PC-3 (cell line): ENCODE data around the gene DICER1. TPM values are rescaled to one million over a fixed set of nuclear protein-coding genes. Genes with fewer than 3 reads are reported as not detected.

ENCODE experiments used
- ATAC-seq: fragments of 200-7000 bp; cut with Tn5 transposase; 2 replicates; pipeline ENCODE4 v1.9.1; 2020; ENCODE audit warnings: mild to moderate bottlenecking, moderate library complexity
- BruUV-seq: library from RNA; stranded (reverse); fragments of 400-500 nt; replicated peaks from 2 replicates; lab custom pipeline; 2021; lab: Mats Ljungman, UMichigan
- CTCF ChIA-PET: fragments of 300-600 bp; sonication (Branson Sonifier 250); formaldehyde crosslinking; loops from one replicate; lab custom pipeline; 2022; ENCODE audit warnings: antibody characterized with exemption; lab: Charles Lee
- POLR2A ChIA-PET: fragments of 300-600 bp; sonication (Branson Sonifier 250); formaldehyde crosslinking; loops from one replicate; lab custom pipeline; 2022; ENCODE audit warnings: antibody characterized with exemption; ENCODE audit not compliant: unreplicated experiment; lab: Charles Lee
- DNase-seq: peaks from one replicate; pipeline ENCODE4 v3.0.0-alpha.2; 2015
- H2AFZ ChIP-seq: fragments of 300-600 bp; sonication (generic); 2 replicates; pipeline ENCODE4 v1.6.0; 2016; ENCODE audit warnings: antibody characterized with exemption, low read length
- H3F3A ChIP-seq: fragments of 300-600 bp; sonication (generic); one replicate; pipeline ENCODE4 v1.6.0; 2017; ENCODE audit warnings: antibody characterized with exemption, low read length, control low read depth, mild to moderate bottlenecking; ENCODE audit not compliant: unreplicated experiment
- H3K27ac ChIP-seq: fragments of 300-600 bp; sonication (generic); 2 replicates; pipeline ENCODE4 v1.5.1; 2016; ENCODE audit warnings: mild to moderate bottlenecking, low read length
- H3K27me3 ChIP-seq: fragments of 300-600 bp; sonication (generic); 2 replicates; pipeline ENCODE4 v1.6.1; 2016; ENCODE audit warnings: low read length, mixed read lengths
- H3K36me3 ChIP-seq: fragments of 300-600 bp; sonication (generic); 2 replicates; pipeline ENCODE4 v1.6.1; 2016; ENCODE audit warnings: low read depth, mixed run types, low read length, mixed read lengths
- H3K4me1 ChIP-seq: fragments of 300-600 bp; sonication (generic); 2 replicates; pipeline ENCODE4 v1.5.1; 2016; ENCODE audit warnings: low read length; ENCODE audit not compliant: insufficient read depth
- H3K4me2 ChIP-seq: fragments of 300-600 bp; sonication (generic); 2 replicates; pipeline ENCODE4 v1.6.0; 2016; ENCODE audit warnings: low read length
- H3K4me3 ChIP-seq: fragments of 300-600 bp; sonication (generic); 2 replicates; pipeline ENCODE4 v1.5.1; 2016; ENCODE audit warnings: mild to moderate bottlenecking, low read length, mixed read lengths
- H3K79me2 ChIP-seq: fragments of 300-600 bp; sonication (generic); 2 replicates; pipeline ENCODE4 v1.6.1; 2017; ENCODE audit warnings: low read length, mixed read lengths
- H3K9ac ChIP-seq: fragments of 300-600 bp; sonication (generic); 2 replicates; pipeline ENCODE4 v1.6.0; 2016; ENCODE audit warnings: mild to moderate bottlenecking, low read length
- H3K9me2 ChIP-seq: fragments of 300-600 bp; sonication (generic); replicated peaks from 2 replicates; pipeline ENCODE4 v1.6.1; 2016; ENCODE audit warnings: mixed run types, low read length, mixed read lengths
- H3K9me3 ChIP-seq: fragments of 300-600 bp; sonication (generic); 2 replicates; pipeline ENCODE4 v1.6.1; 2016; ENCODE audit warnings: low read length, mixed read lengths
- H4K20me1 ChIP-seq: fragments of 300-600 bp; sonication (generic); 2 replicates; pipeline ENCODE4 v1.6.1; 2016; ENCODE audit warnings: low read length, mixed read lengths
- EZH2 ChIP-seq: fragments of 300-600 bp; sonication (generic); IDR thresholded peaks from one replicate; pipeline ENCODE4 v1.6.1; 2017; ENCODE audit warnings: antibody characterized with exemption, mild to moderate bottlenecking, low read length; ENCODE audit not compliant: unreplicated experiment
- EZH2phosphoT487 ChIP-seq: fragments of 300-600 bp; sonication (generic); IDR thresholded peaks from 2 replicates; pipeline ENCODE4 v1.6.1; 2018; ENCODE audit warnings: mild to moderate bottlenecking, antibody characterized with exemption, low read length, borderline replicate concordance
- intact Hi-C: fragments of 100-400 bp; cut with micrococcal nuclease; formaldehyde crosslinking; loops from 2 replicates; pipeline ENCODE4 v1.9.0; 2023
- total RNA-seq: library from RNA; depleted of rRNA; stranded (reverse); fragments of >200 nt; gene quantifications from 2 replicates; pipeline ENCODE4 v1.2.3, GENCODE V29; 2014
- TF ChIP-seq, protein P1 (sequence below): fragments of 300-600 bp; sonication (generic); conservative IDR thresholded peaks from 2 replicates; pipeline ENCODE4 v1.5.1; 2017; ENCODE audit warnings: antibody characterized with exemption, low read depth, mild to moderate bottlenecking, low read length

Gene DICER1
- total RNA-seq, 1 experiment from 2014 or later = 29.9 TPM

DNA sequence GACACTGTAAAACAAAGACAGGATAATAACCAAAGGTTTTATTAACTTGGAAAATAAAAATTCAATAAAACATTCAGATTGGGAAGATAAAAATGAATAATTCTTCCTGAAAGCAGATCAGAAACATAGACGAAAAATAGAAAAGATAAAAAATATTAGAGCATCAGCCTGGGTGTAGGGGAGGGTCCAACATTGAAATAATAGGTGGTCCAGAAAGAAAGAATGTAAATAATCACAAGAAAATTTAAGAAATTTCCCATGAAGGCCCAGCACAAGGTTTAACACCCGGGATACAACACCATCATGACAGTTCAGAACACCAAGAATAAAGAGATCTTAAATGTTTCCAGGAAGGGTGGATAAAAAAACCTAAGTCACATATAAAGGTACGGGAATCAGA is 31.1 kb upstream of the DICER1 start:
- ChIA-PET CTCF (no interaction called here), POLR2A (no interaction called here)
- Histone ChIP-seq H3K9ac (no peak overlapping the region), H3K27ac (no peak overlapping the region), H4K20me1 (no peaks in the 10 kb centered on the region), H2AFZ (no peak overlapping the region), H3K36me3 (no peaks in the 10 kb centered on the region), H3K4me3 (no peak overlapping the region), H3K27me3 (no peaks in the 10 kb centered on the region), H3K79me2 (no peaks in the 10 kb centered on the region), H3K9me2 (no peaks in the 10 kb centered on the region), H3K9me3 (no peaks in the 10 kb centered on the region), H3F3A (no peaks in the 10 kb centered on the region), H3K4me1 (no peaks in the 10 kb centered on the region), H3K4me2 (no peak overlapping the region)
- no peak for ATAC-seq
- intact Hi-C loops = no loop called here
- no TSS peak for BruUV-seq
- no peak for DNase-seq
- TF ChIP-seq, protein P1, sequence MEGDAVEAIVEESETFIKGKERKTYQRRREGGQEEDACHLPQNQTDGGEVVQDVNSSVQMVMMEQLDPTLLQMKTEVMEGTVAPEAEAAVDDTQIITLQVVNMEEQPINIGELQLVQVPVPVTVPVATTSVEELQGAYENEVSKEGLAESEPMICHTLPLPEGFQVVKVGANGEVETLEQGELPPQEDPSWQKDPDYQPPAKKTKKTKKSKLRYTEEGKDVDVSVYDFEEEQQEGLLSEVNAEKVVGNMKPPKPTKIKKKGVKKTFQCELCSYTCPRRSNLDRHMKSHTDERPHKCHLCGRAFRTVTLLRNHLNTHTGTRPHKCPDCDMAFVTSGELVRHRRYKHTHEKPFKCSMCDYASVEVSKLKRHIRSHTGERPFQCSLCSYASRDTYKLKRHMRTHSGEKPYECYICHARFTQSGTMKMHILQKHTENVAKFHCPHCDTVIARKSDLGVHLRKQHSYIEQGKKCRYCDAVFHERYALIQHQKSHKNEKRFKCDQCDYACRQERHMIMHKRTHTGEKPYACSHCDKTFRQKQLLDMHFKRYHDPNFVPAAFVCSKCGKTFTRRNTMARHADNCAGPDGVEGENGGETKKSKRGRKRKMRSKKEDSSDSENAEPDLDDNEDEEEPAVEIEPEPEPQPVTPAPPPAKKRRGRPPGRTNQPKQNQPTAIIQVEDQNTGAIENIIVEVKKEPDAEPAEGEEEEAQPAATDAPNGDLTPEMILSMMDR = no peak
- no peak for TF ChIP-seq EZH2
- TF ChIP-seq EZH2phosphoT487 = no peak

DNA sequence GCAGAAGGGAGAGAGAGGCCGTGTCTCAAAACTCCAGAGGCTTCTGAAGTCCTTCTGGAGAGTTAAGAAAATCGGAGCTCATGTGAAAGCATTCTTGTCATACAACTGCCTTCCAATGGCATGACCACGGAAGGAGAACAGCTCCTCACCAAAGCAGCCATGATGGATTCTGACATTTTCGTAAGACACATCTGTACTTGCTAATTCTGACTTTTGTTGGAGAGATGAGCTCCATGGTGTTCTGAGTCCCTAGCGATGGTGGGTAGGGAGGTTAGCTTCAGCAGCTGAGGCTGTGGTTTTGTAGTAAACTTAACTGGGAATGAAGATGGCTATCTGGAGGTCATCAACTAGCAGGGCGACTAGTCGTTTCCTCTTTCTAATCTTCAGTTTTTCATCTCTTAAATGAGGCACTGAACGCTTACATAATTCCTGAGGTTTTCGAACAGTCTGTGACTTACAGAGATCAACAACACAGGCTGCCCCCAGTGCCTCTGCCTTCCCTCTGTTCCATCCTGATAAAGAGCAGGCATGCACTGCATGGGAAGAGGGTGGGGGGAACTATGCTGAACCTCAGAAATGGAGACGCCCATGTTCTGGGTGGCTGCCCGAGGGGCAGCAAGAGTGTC is 28.6 kb upstream of the DICER1 start:
- H4K20me1 ChIP-seq = no peaks in the 10 kb centered on the region
- H3F3A ChIP-seq = no peaks in the 10 kb centered on the region
- H3K4me2 ChIP-seq = no peak overlapping the region
- H3K27me3 ChIP-seq = no peaks in the 10 kb centered on the region
- no peak overlapping the region for H2AFZ ChIP-seq
- no peak for DNase-seq
- no TSS peak for BruUV-seq
- no peaks in the 10 kb centered on the region for H3K79me2 ChIP-seq
- intact Hi-C loops = no loop called here
- POLR2A ChIA-PET = no interaction called here
- no peak overlapping the region for H3K4me3 ChIP-seq
- ATAC-seq = no peak
- no peaks in the 10 kb centered on the region for H3K36me3 ChIP-seq
- TF ChIP-seq EZH2 (no peak), EZH2phosphoT487 (no peak)
- TF ChIP-seq, protein P1 = no peak
- no peaks in the 10 kb centered on the region for H3K9me3 ChIP-seq
- H3K9me2 ChIP-seq = no peaks in the 10 kb centered on the region
- H3K9ac ChIP-seq = no peak overlapping the region
- H3K4me1 ChIP-seq = no peaks in the 10 kb centered on the region
- no peak overlapping the region for H3K27ac ChIP-seq
- CTCF ChIA-PET = no interaction called here

DNA sequence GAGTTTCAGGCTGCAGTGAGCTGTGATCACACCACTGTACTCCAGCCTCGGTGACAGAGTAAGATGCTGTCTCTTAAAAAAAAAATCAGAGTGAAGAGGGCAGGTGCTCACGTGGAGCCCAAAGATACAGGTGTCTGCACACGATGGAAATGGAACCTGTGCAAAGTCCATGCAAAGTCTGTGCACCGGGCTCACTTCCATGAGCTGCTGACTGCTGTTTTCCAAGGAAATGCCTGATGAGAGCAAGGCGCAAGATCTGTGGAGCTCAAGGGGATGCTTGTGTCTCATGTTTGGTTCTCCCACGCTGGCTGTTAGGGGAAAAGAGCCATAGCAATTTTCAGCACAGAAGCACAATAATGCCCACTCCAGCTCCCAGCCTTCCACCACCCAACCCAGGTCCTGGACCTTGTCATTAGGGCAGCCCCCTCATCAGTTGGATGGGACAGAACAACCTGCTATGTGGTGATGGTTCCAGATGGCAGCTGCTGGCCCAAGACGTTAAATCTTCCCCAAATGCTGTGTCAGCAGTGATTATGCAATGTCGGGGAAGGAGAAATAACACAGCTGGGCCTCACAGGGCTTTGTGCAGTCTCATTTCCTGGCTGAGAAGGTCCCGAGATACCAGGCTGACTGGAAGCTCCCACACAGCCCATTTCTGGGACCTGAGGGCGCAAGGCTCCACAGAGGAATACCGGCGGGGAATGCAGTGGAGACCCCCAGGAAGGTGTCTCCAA is 27.9 kb upstream of the DICER1 start:
- no peak for TF ChIP-seq EZH2
- no peak for TF ChIP-seq EZH2phosphoT487
- Histone ChIP-seq H3K27me3 (no peaks in the 10 kb centered on the region), H3K9ac (no peak overlapping the region), H3K27ac (no peak overlapping the region), H2AFZ (no peak overlapping the region), H3K9me3 (no peaks in the 10 kb centered on the region), H3K4me1 (no peaks in the 10 kb centered on the region), H3K9me2 (no peaks in the 10 kb centered on the region), H3K79me2 (no peaks in the 10 kb centered on the region), H4K20me1 (no peaks in the 10 kb centered on the region), H3K4me3 (no peak overlapping the region), H3F3A (no peaks in the 10 kb centered on the region), H3K4me2 (no peak overlapping the region), H3K36me3 (no peaks in the 10 kb centered on the region)
- intact Hi-C loops = no loop called here
- BruUV-seq = no TSS peak
- POLR2A ChIA-PET = no interaction called here
- ATAC-seq = no peak
- CTCF ChIA-PET = no interaction called here
- DNase-seq = no peak
